SK-N-MC (cell line): ENCODE data around the gene AGO1.

Experiments used
- DNase-seq: peaks from one replicate; pipeline ENCODE4 v3.0.0-alpha.2; 2011; ENCODE audit warnings: low read depth, low spot score
- H3K27ac ChIP-seq: fragments of 200-600 bp; sonication (generic); 2 replicates; pipeline ENCODE4 v1.5.1; 2016; ENCODE audit warnings: mixed run types
- H3K36me3 ChIP-seq: fragments of 200-600 bp; sonication (generic); 2 replicates; pipeline ENCODE4 v1.6.1; 2017; ENCODE audit warnings: antibody characterized with exemption, low read length, mixed read lengths; ENCODE audit not compliant: insufficient read depth
- H3K4me3 ChIP-seq: fragments of 200-600 bp; sonication (generic); 2 replicates; pipeline ENCODE4 v1.5.1; 2016
- H3K9ac ChIP-seq: fragments of 200-600 bp; sonication (generic); 2 replicates; pipeline ENCODE4 v1.8.0; 2017; ENCODE audit warnings: mixed run types, mixed read lengths; ENCODE audit not compliant: insufficient read length
- H3K9me3 ChIP-seq: fragments of 200-600 bp; sonication (generic); 2 replicates; pipeline ENCODE4 v1.6.1; 2017; ENCODE audit warnings: low read depth, mild to moderate bottlenecking, antibody characterized with exemption, low read length, moderate library complexity, mixed read lengths
- EZH2 ChIP-seq: fragments of 200-600 bp; sonication (generic); IDR thresholded peaks from one replicate; pipeline ENCODE4 v1.6.1; 2017; ENCODE audit warnings: antibody characterized with exemption
- FOXP2 ChIP-seq: optimal IDR thresholded peaks from 2 replicates; pipeline ENCODE3; 2011; ENCODE audit warnings: mild to moderate bottlenecking, moderate library complexity; ENCODE audit not compliant: insufficient read depth; ENCODE audit errors: extremely low read length, control extremely low read depth
- POLR2AphosphoS5 ChIP-seq: IDR thresholded peaks from 2 replicates; pipeline ENCODE4 v1.6.1; 2012; ENCODE audit warnings: mild to moderate bottlenecking, low read depth, low read length, borderline replicate concordance

AGO1 gene

DNA sequence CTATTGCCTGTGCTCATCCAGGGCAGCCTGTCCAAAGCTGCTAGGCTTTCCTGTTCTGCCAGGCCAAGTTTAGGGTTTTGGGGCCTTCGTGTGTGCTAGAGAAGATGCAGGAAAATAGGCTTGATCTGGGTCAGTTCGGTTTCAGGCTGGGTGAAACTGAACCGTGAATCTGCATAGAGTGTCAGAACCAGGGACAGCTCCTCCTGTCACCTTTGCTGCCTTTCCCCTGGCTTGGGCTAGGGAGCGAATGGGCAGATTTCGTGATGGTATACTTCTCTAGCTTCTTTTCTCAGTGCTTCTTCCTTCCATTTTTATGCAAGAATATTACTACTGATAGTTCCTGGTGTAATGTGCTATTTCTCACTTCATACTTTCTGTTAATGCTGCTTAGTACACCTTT is 6.0 kb upstream of the AGO1 start:
- Histone ChIP-seq H3K9me3 (no peaks in the 10 kb centered on the region), H3K4me3 (no peak overlapping the region), H3K9ac (no peak overlapping the region), H3K27ac (no peak overlapping the region), H3K36me3 (no peaks in the 10 kb centered on the region)
- no peak for TF ChIP-seq POLR2AphosphoS5
- TF ChIP-seq FOXP2, result no peak
- TF ChIP-seq EZH2, result no peak
- no peak for DNase-seq

DNA sequence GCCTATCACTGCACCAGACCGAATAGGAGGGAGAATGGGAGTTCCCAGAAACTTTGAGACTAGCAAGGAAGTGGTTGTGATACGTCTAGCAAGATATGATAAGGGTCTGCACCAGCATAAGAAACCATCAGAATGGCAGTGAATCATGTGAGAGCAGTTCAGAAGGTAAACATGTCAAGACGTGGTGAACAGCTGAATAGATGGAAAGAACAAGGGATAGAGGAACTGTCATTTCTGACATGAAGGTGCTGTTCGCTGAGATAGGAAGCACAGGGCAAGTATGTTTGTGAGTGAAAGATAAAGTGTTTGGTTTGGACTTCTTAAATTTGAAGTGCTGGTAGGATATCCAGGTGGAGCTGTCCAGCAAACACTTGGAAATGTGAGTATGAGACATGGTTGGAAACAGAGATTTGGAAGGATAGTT is 1.1 kb upstream of the AGO1 start:
- no peak for DNase-seq
- Histone ChIP-seq H3K9ac (no peak overlapping the region), H3K27ac (no peak overlapping the region), H3K4me3 (no peak overlapping the region), H3K36me3 (no peaks in the 10 kb centered on the region), H3K9me3 (no peaks in the 10 kb centered on the region)
- TF ChIP-seq POLR2AphosphoS5, result no peak
- TF ChIP-seq EZH2, result no peak
- TF ChIP-seq FOXP2, result no peak

DNA sequence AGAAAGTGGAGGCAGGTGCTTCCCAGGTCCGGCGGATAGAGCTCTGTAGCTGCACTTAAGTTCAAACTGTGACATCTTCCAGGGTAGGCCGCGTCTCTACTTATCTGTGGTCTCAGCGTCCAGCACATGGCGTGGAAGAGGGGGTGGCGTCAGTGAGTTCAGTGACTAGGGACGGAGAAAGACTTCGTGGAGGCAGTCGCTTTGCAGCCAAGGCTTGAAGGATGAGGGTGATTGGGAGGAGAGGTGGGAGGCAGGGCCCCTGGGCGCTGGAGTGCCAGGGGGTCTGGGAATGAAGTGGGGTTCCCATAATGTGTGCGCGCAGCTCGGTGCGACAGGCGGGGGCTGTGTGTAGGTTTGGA is 444 bp upstream of the AGO1 start:
- TF ChIP-seq EZH2 (no peak), POLR2AphosphoS5 (no peak), FOXP2 (no peak)
- Histone ChIP-seq H3K36me3 (no peaks in the 10 kb centered on the region), H3K9me3 (no peaks in the 10 kb centered on the region), H3K4me3 (peak overlapping the region; percentile 99), H3K27ac (no peak overlapping the region), H3K9ac (no peak overlapping the region)
- DNase-seq, result no peak

DNA sequence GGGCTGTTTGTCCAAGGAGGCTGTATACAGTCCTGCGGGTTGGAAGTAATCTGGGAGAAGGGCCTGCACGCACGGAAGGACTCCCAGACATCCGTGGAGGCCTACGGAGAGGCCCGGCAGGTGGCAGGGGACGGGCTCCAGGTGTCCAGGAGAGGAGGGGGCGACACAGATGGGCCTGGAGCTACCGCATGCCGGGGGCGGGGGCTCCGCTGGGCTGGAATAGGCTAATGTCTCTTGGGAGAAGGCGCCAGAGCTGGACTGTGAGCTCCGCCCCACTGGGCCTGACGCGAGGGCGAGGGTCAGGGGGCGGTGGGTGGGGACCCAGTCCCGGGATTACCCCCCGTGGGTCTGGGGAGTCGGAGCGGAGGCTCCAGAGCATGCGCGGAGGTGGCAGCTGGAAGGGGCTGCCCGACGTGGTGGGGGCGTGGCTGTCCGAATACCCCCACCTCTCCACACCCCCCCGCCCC is 659 bp downstream of the AGO1 start:
- H3K9me3 ChIP-seq, result no peaks in the 10 kb centered on the region
- H3K27ac ChIP-seq, result peak overlapping the region; percentile 36; the same call in 1 of the 2 replicates
- H3K9ac ChIP-seq, result peak overlapping the region; percentile 85
- no peaks in the 10 kb centered on the region for H3K36me3 ChIP-seq
- DNase-seq, result no peak
- peak overlapping the region; percentile 99 for H3K4me3 ChIP-seq
- TF ChIP-seq FOXP2 (no peak), EZH2 (no peak), POLR2AphosphoS5 (peak; percentile 44; the same call in 1 of the 2 replicates)

DNA sequence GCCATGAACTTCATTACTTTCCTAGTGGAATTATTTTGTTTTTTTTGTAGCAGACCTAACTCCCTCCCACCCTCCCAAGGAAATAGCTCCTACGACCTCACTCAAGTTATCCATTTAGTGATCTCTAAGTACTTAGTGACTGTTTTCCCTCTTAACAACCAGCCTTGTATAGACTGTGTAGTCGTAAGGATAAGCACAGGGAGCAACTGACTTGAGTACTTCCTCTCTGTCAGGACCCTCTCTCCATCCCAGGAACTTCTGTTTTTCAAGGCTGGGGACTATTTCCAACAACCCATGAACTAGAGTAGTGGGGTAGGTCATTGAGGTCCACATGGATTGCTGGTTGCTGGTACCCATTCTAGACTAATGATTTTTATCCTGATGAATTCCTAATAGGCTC is 1.9 kb downstream of the AGO1 start:
- no peaks in the 10 kb centered on the region; the same call in 1 of the 2 replicates for H3K36me3 ChIP-seq
- H3K9me3 ChIP-seq, result no peaks in the 10 kb centered on the region
- DNase-seq, result no peak
- TF ChIP-seq EZH2 (no peak), FOXP2 (no peak), POLR2AphosphoS5 (no peak)
- H3K9ac ChIP-seq, result no peak overlapping the region
- no peak overlapping the region for H3K4me3 ChIP-seq
- no peak overlapping the region for H3K27ac ChIP-seq

DNA sequence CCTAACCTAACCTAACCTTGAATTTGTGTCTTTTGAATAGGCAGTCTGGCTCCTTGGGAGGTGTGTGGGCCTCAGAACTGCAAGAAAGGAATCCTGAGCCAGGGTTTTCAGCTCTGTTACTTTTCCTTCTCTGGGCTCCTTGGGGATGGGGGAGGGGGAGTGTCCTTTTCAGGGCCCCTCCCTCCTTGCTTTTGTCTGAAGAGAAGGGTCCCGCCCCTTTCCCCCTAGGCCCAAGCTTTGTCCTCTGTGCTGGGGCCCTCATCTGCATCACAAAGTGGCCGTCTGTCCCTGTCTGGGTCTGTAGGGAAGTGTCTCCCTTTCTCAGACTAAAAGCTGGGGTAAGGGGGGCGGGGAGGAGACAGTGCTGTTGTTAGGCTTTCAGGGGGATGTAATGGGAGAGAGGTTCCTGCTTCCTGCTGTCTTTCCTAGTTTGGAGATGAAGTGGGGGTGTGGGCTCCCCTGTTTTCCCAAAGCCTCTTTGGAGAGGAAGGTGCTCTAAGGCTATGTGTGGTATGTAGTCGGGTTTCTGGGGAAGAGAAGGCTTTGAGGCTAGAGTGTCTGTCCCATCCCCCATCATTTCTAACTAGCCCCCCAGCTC is 3.1 kb downstream of the AGO1 start:
- H3K36me3 ChIP-seq, result no peaks in the 10 kb centered on the region; the same call in 1 of the 2 replicates
- H3K9me3 ChIP-seq, result no peaks in the 10 kb centered on the region
- H3K27ac ChIP-seq, result no peak overlapping the region

DNA sequence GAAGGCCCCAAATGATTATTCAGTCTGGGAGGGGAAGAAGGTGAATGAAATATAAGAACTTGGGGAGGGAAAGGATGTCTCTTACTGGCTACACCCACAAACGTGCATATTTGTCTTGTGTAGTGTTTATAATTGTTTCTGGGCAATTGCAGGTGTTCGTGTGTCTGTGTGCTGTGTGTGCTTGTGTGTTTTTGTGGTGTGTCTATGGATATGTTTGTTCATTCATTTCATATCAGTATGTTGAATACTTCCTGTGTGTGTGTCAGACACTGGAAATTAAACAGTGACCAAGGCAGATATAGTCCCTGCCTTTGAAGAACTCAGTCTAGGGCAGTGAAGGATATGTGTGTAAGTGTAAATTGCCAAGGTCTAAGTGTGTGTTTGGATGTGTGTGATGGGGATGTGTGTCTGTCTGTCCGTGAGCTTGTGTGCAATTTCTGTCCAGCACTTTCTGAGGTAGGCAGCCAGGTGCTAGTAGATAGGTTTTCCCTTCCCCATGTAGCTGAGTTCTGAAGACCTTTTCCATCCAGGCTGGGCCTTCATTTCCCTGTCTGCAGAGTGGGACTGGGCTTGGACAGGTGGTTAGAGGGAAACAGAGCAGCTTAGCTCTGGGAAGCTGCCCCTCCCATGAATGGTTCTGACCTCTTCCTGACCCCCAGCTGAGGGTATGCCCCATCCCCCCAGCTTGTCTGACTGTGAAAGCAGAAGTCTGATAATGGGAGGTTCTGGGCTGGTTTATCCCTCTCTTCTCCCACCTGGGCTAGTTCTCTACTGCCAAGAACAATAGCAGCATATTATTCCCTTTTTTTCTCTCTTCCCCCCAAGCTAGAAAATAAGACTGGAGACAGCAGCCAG is 3.8 kb downstream of the AGO1 start:
- H3K4me3 ChIP-seq, result no peak overlapping the region
- H3K27ac ChIP-seq, result no peak overlapping the region
- no peaks in the 10 kb centered on the region for H3K9me3 ChIP-seq
- peaks cover under 1% of the 10 kb centered on the region; the same call in 1 of the 2 replicates for H3K36me3 ChIP-seq
- TF ChIP-seq POLR2AphosphoS5 (no peak), EZH2 (no peak), FOXP2 (no peak)
- H3K9ac ChIP-seq, result no peak overlapping the region
- no peak for DNase-seq

More for the DNA sequence above, 3.1 kb downstream of the AGO1 start:
- no peak for DNase-seq
- TF ChIP-seq EZH2 (no peak), POLR2AphosphoS5 (no peak), FOXP2 (no peak)
- Histone ChIP-seq H3K9ac (no peak overlapping the region), H3K4me3 (peak overlapping the region; percentile 1; the same call in 1 of the 2 replicates)

DNA sequence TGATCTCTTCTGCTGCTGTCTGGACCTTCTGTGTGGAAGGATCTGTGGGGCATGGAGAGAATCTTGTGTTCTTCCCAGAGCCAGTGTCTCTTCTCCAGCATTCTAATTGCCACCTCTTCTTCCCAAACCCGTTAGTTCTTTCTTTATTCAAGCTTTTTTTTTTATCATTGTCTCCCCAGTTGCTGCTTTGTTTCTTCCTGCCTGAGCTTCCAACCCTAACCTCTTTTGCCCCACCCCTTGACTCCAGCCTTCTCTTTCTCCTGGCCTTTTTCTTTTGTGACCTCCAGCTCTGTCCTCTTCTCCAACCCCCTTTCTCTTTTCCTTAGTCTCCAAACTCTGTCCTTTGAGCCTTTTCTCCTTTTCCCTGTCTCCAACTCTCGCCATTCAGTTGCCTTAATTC is 4.5 kb downstream of the AGO1 start:
- H3K27ac ChIP-seq, result no peak overlapping the region
- H3K9ac ChIP-seq, result no peak overlapping the region
- TF ChIP-seq FOXP2, result no peak
- no peak for TF ChIP-seq POLR2AphosphoS5
- TF ChIP-seq EZH2, result no peak
- DNase-seq, result no peak
- no peaks in the 10 kb centered on the region for H3K9me3 ChIP-seq
- H3K4me3 ChIP-seq, result no peak overlapping the region
- H3K36me3 ChIP-seq, result peaks cover 5% of the 10 kb centered on the region; the same call in 1 of the 2 replicates
